HepG2 (cell line): ENCODE measurements around the gene ASB4. TPM values are rescaled to one million over a fixed set of nuclear protein-coding genes. Genes with fewer than 3 reads are reported as not detected.

Experiments used
- ATAC-seq: fragments of 200-7000 bp; cut with Tn5 transposase; 3 replicates; pipeline ENCODE4 v1.9.1; 2020; ENCODE audit warnings: mild to moderate bottlenecking, moderate library complexity
- BruUV-seq: library from RNA; stranded (reverse); fragments of 400-500 nt; replicated peaks from 2 replicates; lab custom pipeline; 2021; lab: Mats Ljungman, UMichigan
- CTCF ChIA-PET: fragments of 300-600 bp; formaldehyde crosslinking; extraction: SDS; loops from one replicate; lab custom pipeline; 2021; ENCODE audit warnings: low total read pairs, inconsistent platforms, low intra/inter-chr PET ratio; lab: Yijun Ruan, JAX
- POLR2A ChIA-PET: fragments of 350-600 bp; sonication (Branson Sonifier 250); formaldehyde crosslinking; loops from one replicate; lab custom pipeline; 2020; ENCODE audit warnings: antibody characterized with exemption, inconsistent platforms; lab: Yijun Ruan, JAX
- DNase-seq: peaks from one replicate; pipeline ENCODE4 v3.0.0-alpha.2; 2015; ENCODE audit warnings: low spot score
- FAIRE-seq: peaks from 3 replicates; lab custom pipeline; 2011; peaks lifted over from hg19 to GRCh38; lab: Jason Lieb, UNC
- H2AFZ ChIP-seq: one replicate; pipeline ENCODE4 v1.6.1; 2011; ENCODE audit warnings: low read length, inconsistent platforms
- H3K27ac ChIP-seq: fragments of 300-600 bp; 3 replicates; pipeline ENCODE4 v1.8.0; 2011; ENCODE audit warnings: mixed run types, mild to moderate bottlenecking, mixed read lengths, low read length, inconsistent platforms; ENCODE audit not compliant: insufficient read depth; ENCODE audit errors: extremely low read length
- H3K27me3 ChIP-seq, 2 experiments: fragments of 200-600 bp in 1 of 2; 2 replicates in 1 of 2; 3 replicates in 1 of 2; pipeline versions ENCODE4 v1.6.0 to v1.8.0; 2011; ENCODE audit warnings: low read length in 2 of 2, mild to moderate bottlenecking in 2 of 2, moderate library complexity in 2 of 2, inconsistent platforms in 1 of 2; ENCODE audit not compliant: insufficient read depth in 2 of 2, control insufficient read depth in 1 of 2
- H3K36me3 ChIP-seq, 2 experiments: fragments of 200-600 bp in 1 of 2; replicated peaks in 1 of 2; 2 replicates in 1 of 2; 3 replicates in 1 of 2; pipeline versions ENCODE4 v1.5.1 to v1.8.0; 2011; ENCODE audit warnings: low read length in 2 of 2, inconsistent platforms in 1 of 2; ENCODE audit not compliant: insufficient read depth in 2 of 2, control insufficient read depth in 1 of 2
- H3K4me1 ChIP-seq: 2 replicates; pipeline ENCODE4 v1.5.1; 2012; ENCODE audit warnings: low read length, inconsistent platforms; ENCODE audit not compliant: insufficient read depth
- H3K4me2 ChIP-seq: 2 replicates; pipeline ENCODE4 v1.6.0; 2011; ENCODE audit warnings: low read depth, low read length, inconsistent platforms
- H3K4me3 ChIP-seq, 3 experiments: fragments of 200-600 bp in 1 of 3; sonication (generic), shearing (Covaris generic) in 1 of 3; replicated peaks in 1 of 3; 2 replicates each; pipeline ENCODE4 v1.5.1; 2011 to 2016; ENCODE audit warnings: low read length in 3 of 3, inconsistent platforms in 2 of 3, low read depth in 2 of 3, mild to moderate bottlenecking in 2 of 3, control low read depth in 1 of 3, mixed read lengths in 1 of 3; ENCODE audit not compliant: insufficient read depth in 1 of 3
- H3K79me2 ChIP-seq: one replicate; pipeline ENCODE4 v1.6.1; 2011; ENCODE audit warnings: low read length, inconsistent platforms; ENCODE audit not compliant: insufficient read depth
- H3K9ac ChIP-seq: 2 replicates; pipeline ENCODE4 v1.6.0; 2011; ENCODE audit warnings: mild to moderate bottlenecking, low read depth, low read length, inconsistent platforms; ENCODE audit not compliant: insufficient read depth
- H3K9me3 ChIP-seq: 2 replicates; pipeline ENCODE4 v1.5.1; 2012; ENCODE audit warnings: mild to moderate bottlenecking, low read length
- H4K20me1 ChIP-seq: 2 replicates; pipeline ENCODE4 v1.6.0; 2011; ENCODE audit warnings: inconsistent platforms, mild to moderate bottlenecking, low read length, moderate library complexity; ENCODE audit not compliant: insufficient read depth
- ARNTL ChIP-seq: sonication (generic); formaldehyde crosslinking; IDR thresholded peaks from 2 replicates; pipeline ENCODE4 v1.4.0; 2020; ENCODE audit warnings: mild to moderate bottlenecking, missing genetic modification reagents
- HBP1 ChIP-seq: IDR thresholded peaks from 2 replicates; pipeline ENCODE4 v1.6.1; 2016; ENCODE audit warnings: low read depth, control low read depth
- SUZ12 ChIP-seq: fragments of 150-350 bp; IDR thresholded peaks from 2 replicates; pipeline ENCODE4 v1.6.1; 2014; ENCODE audit warnings: low read depth, low read length
- ZFX ChIP-seq: sonication (generic); formaldehyde crosslinking; IDR thresholded peaks from 2 replicates; pipeline ENCODE4 v1.4.0; 2020; ENCODE audit warnings: mild to moderate bottlenecking, low read depth, missing genetic modification reagents, moderate library complexity
- ZNF280B ChIP-seq: sonication (generic); formaldehyde crosslinking; IDR thresholded peaks from 2 replicates; pipeline ENCODE4 v1.5.0; 2020; ENCODE audit warnings: missing genetic modification reagents, mild to moderate bottlenecking, borderline replicate concordance
- ZNF879 ChIP-seq: sonication (generic); formaldehyde crosslinking; IDR thresholded peaks from 2 replicates; pipeline ENCODE4 v1.8.1; 2023; ENCODE audit warnings: missing genetic modification reagents
- WGBS: methylation state at CpG from one replicate; pipeline ENCODE4 v1.1.6; 2017; ENCODE audit warnings: low lambda C conversion rate; 5-methylcytosine and 5-hydroxymethylcytosine counted together
- in situ Hi-C: cut with HindIII; loops from 2 replicates; pipeline ENCODE4 v1.10.0; 2017; ENCODE audit warnings: low pct_unique_long_range_greater_than_20kb; ENCODE audit not compliant: extremely low pct_ligation_motif_present
- intact Hi-C: fragments of 100-400 bp; cut with micrococcal nuclease; formaldehyde crosslinking; loops from one replicate; pipeline ENCODE4 v1.10.0; 2022; ENCODE audit not compliant: unreplicated experiment
- polyA plus RNA-seq, 8 experiments: library from polyadenylated mRNA; depleted of rRNA in 3 of 8; stranded (reverse) in 7 of 8; unstranded in 1 of 8; fragments of >200 nt; fragmentation: Illumina TruSeq in 4 of 8; extraction: Trizol in 4 of 8; gene quantifications; 2 replicates each; pipeline versions ENCODE4 v1.2.1 to v1.2.3, GENCODE V29; 2011 to 2016; ENCODE audit warnings: low read depth in 4 of 8, missing spikeins in 1 of 8, mixed read lengths in 1 of 8; ENCODE audit not compliant: insufficient read depth in 1 of 8
- total RNA-seq, 5 experiments: library from RNA; depleted of rRNA; stranded (reverse); fragments of >200 nt; fragmentation: Illumina TruSeq; extraction: Trizol; gene quantifications; 2 replicates each; pipeline ENCODE4 v1.2.3, GENCODE V29; 2016; ENCODE audit warnings: low read depth in 1 of 5
- TF ChIP-seq, protein P1 (sequence below): IDR thresholded peaks from 2 replicates; pipeline ENCODE4 v1.6.1; 2018; ENCODE audit warnings: missing genetic modification reagents

ASB4 gene
- total and polyA plus RNA-seq, 2 of the 13 experiments (the other 11 are each of a cell fraction or from before 2014, with no cell fraction given): 1.1 to 4.0 TPM

GRCh38 chr7:95472581-95473161 is 13.1 kb upstream of the ASB4 start:
- H4K20me1 ChIP-seq: no peaks in the 10 kb centered on the region
- DNase-seq: no peak
- H3K9me3 ChIP-seq: no peaks in the 10 kb centered on the region
- ChIA-PET CTCF (no interaction called here), POLR2A (no interaction called here)
- BruUV-seq: no TSS peak
- H3K4me1 ChIP-seq: peaks cover 48% of the 10 kb centered on the region
- no peaks in the 10 kb centered on the region for H3K79me2 ChIP-seq
- H3K4me3 ChIP-seq: no peak overlapping the region
- H3K9ac ChIP-seq: no peak overlapping the region
- no peak for ATAC-seq
- intact Hi-C loops (no loop called here), in situ Hi-C loops (no loop called here)
- no peak for FAIRE-seq
- no peak overlapping the region for H3K27ac ChIP-seq
- H3K36me3 ChIP-seq: no peaks in the 10 kb centered on the region
- H3K4me2 ChIP-seq: no peak overlapping the region
- no peak overlapping the region for H2AFZ ChIP-seq
- no peaks in the 10 kb centered on the region for H3K27me3 ChIP-seq
- WGBS: 100% methylated on average over 8 of the region's 8 CpGs
- TF ChIP-seq SUZ12 (no peak), ZNF879 (CRISPR knock-in tag) (no peak), HBP1 (CRISPR knock-in tag) (no peak), ARNTL (CRISPR knock-in tag) (no peak), ZNF280B (CRISPR knock-in tag) (no peak), ZFX (CRISPR knock-in tag) (no peak)
- TF ChIP-seq, protein P1, sequence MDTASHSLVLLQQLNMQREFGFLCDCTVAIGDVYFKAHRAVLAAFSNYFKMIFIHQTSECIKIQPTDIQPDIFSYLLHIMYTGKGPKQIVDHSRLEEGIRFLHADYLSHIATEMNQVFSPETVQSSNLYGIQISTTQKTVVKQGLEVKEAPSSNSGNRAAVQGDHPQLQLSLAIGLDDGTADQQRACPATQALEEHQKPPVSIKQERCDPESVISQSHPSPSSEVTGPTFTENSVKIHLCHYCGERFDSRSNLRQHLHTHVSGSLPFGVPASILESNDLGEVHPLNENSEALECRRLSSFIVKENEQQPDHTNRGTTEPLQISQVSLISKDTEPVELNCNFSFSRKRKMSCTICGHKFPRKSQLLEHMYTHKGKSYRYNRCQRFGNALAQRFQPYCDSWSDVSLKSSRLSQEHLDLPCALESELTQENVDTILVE: no peak
